Loucy (cell line): ENCODE data around the gene CAPN2.

Experiments used
- CTCF ChIP-seq: fragments of 200-600 bp; sonication (generic); conservative IDR thresholded peaks from 2 replicates; pipeline ENCODE4 v1.5.1; 2014; ENCODE audit warnings: mild to moderate bottlenecking, antibody characterized with exemption, low read length
- EZH2phosphoT487 ChIP-seq: fragments of 200-600 bp; IDR thresholded peaks from 2 replicates; pipeline ENCODE4 v1.6.1; 2018; ENCODE audit warnings: antibody characterized with exemption, mild to moderate bottlenecking, moderate library complexity, borderline replicate concordance

GRCh38 chr1:223755992-223756775 is 43.8 kb downstream of the CAPN2 start:
- no peak for TF ChIP-seq CTCF
- no peak for TF ChIP-seq EZH2phosphoT487
